Skeletal muscle tissue (tissue), 4 donors: Measurements from ENCODE around the gene LRFN3. TPM values are rescaled to one million over a fixed set of nuclear protein-coding genes. Genes with fewer than 3 reads are reported as not detected.

ENCODE experiments used
- H3K27ac ChIP-seq: one replicate; pipeline ENCODE4 v1.7.0; 2013; ENCODE audit warnings: mild to moderate bottlenecking, low read depth, low read length, inconsistent platforms
- H3K27me3 ChIP-seq, 3 donors: one replicate each; pipeline ENCODE4 v1.7.0; 2013; ENCODE audit warnings: low read length in 3 of 3; ENCODE audit not compliant: control insufficient read depth in 3 of 3, insufficient read depth in 3 of 3
- H3K36me3 ChIP-seq, 3 donors: one replicate each; pipeline ENCODE4 v1.7.0; 2013; ENCODE audit warnings: low read length in 3 of 3; ENCODE audit not compliant: control insufficient read depth in 3 of 3, insufficient read depth in 3 of 3
- H3K4me1 ChIP-seq, 3 donors: one replicate each; pipeline ENCODE4 v1.7.0; 2013; ENCODE audit warnings: low read length in 3 of 3, mild to moderate bottlenecking in 3 of 3; ENCODE audit not compliant: control insufficient read depth in 3 of 3, insufficient read depth in 3 of 3
- H3K4me3 ChIP-seq, 3 donors: one replicate each; pipeline ENCODE4 v1.7.0; 2013; ENCODE audit warnings: low read length in 3 of 3
- H3K9ac ChIP-seq, 3 donors: one replicate each; pipeline ENCODE4 v1.7.0; 2013; ENCODE audit warnings: low read length in 3 of 3, mild to moderate bottlenecking in 3 of 3, moderate library complexity in 2 of 3, low read depth in 1 of 3
- H3K9me3 ChIP-seq, 3 donors: one replicate each; pipeline ENCODE4 v1.7.0; 2013; ENCODE audit warnings: low read length in 3 of 3; ENCODE audit not compliant: control insufficient read depth in 3 of 3
- total RNA-seq: library from RNA; depleted of rRNA; stranded (reverse); fragments of >200 nt; gene quantifications from one replicate; pipeline ENCODE4 v1.2.3, GENCODE V29; 2014
- donor health status: Osteomylitis.

The LRFN3 gene
- total RNA-seq, 1 donor from 2014 or later: 0.52 TPM

GRCh38 chr19:35897706-35898451, 38.3 kb upstream of the LRFN3 start:
- Histone ChIP-seq H3K4me3 (peak overlapping the region; percentile 48 to 78 (median 72)), H3K9me3 (no peaks in the 10 kb centered on the region), H3K4me1 (peaks cover 6 to 17% (median 15%) of the 10 kb centered on the region in 3 donors), H3K27ac (peak overlapping the region; percentile 64), H3K9ac (peak overlapping the region in 2 of 3 donors; percentile 71 to 72), H3K27me3 (peaks cover 0 to 19% (median 3%) of the 10 kb centered on the region in 3 donors), H3K36me3 (peaks cover 0 to 12% (median 3%) of the 10 kb centered on the region in 3 donors)

- peak overlapping the region; percentile 72 to 82 (median 78) for H3K4me3 ChIP-seq
- peaks cover 0 to 23% (median 3%) of the 10 kb centered on the region in 3 donors for H3K27me3 ChIP-seq
- no peaks in the 10 kb centered on the region for H3K9me3 ChIP-seq
- peak overlapping the region; percentile 64 for H3K27ac ChIP-seq
- H3K36me3 ChIP-seq: peaks cover 0 to 12% (median 3%) of the 10 kb centered on the region in 3 donors
- peak overlapping the region; percentile 65 to 72 (median 71) for H3K9ac ChIP-seq
- peaks cover 6 to 17% (median 15%) of the 10 kb centered on the region in 3 donors for H3K4me1 ChIP-seq
Observed at GRCh38 chr19:35898499-35898809, 37.7 kb upstream of the LRFN3 start.

GRCh38 chr19:35899547-35900214, 36.5 kb upstream of the LRFN3 start:
- H3K4me1 ChIP-seq: peaks cover 6 to 17% (median 15%) of the 10 kb centered on the region in 3 donors
- H3K36me3 ChIP-seq: peaks cover 0 to 12% (median 3%) of the 10 kb centered on the region in 3 donors
- peak overlapping the region; percentile 64 for H3K27ac ChIP-seq
- no peaks in the 10 kb centered on the region for H3K9me3 ChIP-seq
- peak overlapping the region; percentile 72 to 82 (median 78) for H3K4me3 ChIP-seq
- peak overlapping the region; percentile 70 to 73 (median 72) for H3K9ac ChIP-seq
- H3K27me3 ChIP-seq: peaks cover 0 to 23% (median 6%) of the 10 kb centered on the region in 3 donors

GRCh38 chr19:35901055-35901644, 35.0 kb upstream of the LRFN3 start:
- H3K27me3 ChIP-seq: peaks cover 0 to 23% (median 6%) of the 10 kb centered on the region in 3 donors
- peaks cover 6 to 17% (median 15%) of the 10 kb centered on the region in 3 donors for H3K4me1 ChIP-seq
- no peak overlapping the region for H3K27ac ChIP-seq
- H3K9me3 ChIP-seq: no peaks in the 10 kb centered on the region
- H3K36me3 ChIP-seq: peaks cover 0 to 2% (median 0%) of the 10 kb centered on the region in 3 donors
- H3K9ac ChIP-seq: peak overlapping the region in 1 of 3 donors; percentile 73
- H3K4me3 ChIP-seq: peak overlapping the region in 1 of 3 donors; percentile 72

- peak within 1 kb of the TSS in 2 of 3 donors; percentile 38 to 40 for H3K4me3 ChIP-seq
- peak within 1 kb of the TSS in 1 of 3 donors; percentile 53 for H3K9ac ChIP-seq
- no peaks in the 10 kb centered on the region for H3K36me3 ChIP-seq
- H3K27me3 ChIP-seq: peaks cover 0 to 23% (median 6%) of the 10 kb centered on the region in 3 donors
- peak within 1 kb of the TSS; percentile 60 for H3K27ac ChIP-seq
- H3K9me3 ChIP-seq: no peaks in the 10 kb centered on the region
- peaks cover 6 to 17% (median 15%) of the 10 kb centered on the region in 3 donors for H3K4me1 ChIP-seq
Observed at GRCh38 chr19:35901854-35902661, 34.1 kb upstream of the LRFN3 start, which contains the start of gene HCST. TSS of gene HCST (plus strand) at chr19:35902529. CDS start at chr19:35902594, 65 bp downstream.

- Histone ChIP-seq H3K9me3 (no peaks in the 10 kb centered on the region), H3K4me3 (peak overlapping the region in 1 of 3 donors; percentile 40), H3K9ac (peak overlapping the region in 1 of 3 donors; percentile 53), H3K27ac (peak overlapping the region; percentile 60), H3K27me3 (peaks cover 0 to 17% (median 3%) of the 10 kb centered on the region in 3 donors), H3K36me3 (no peaks in the 10 kb centered on the region), H3K4me1 (peaks cover 6 to 16% (median 13%) of the 10 kb centered on the region in 3 donors)
Observed at GRCh38 chr19:35902870-35903475, 33.2 kb upstream of the LRFN3 start.

GRCh38 chr19:35903550-35904179, 32.5 kb upstream of the LRFN3 start:
- H3K4me3 ChIP-seq: peak overlapping the region in 1 of 3 donors; percentile 32
- peaks cover 0 to 14% (median 7%) of the 10 kb centered on the region in 3 donors for H3K27me3 ChIP-seq
- H3K9ac ChIP-seq: peak overlapping the region in 1 of 3 donors; percentile 6
- H3K27ac ChIP-seq: peak overlapping the region; percentile 60
- H3K9me3 ChIP-seq: no peaks in the 10 kb centered on the region
- H3K36me3 ChIP-seq: no peaks in the 10 kb centered on the region
- H3K4me1 ChIP-seq: peaks cover 0 to 11% (median 6%) of the 10 kb centered on the region in 3 donors

- H3K4me1 ChIP-seq: peaks cover 0 to 6% (median 3%) of the 10 kb centered on the region in 3 donors
- H3K27ac ChIP-seq: peak overlapping the region; percentile 40
- no peak overlapping the region for H3K9ac ChIP-seq
- peaks cover 0 to 22% (median 12%) of the 10 kb centered on the region in 3 donors for H3K27me3 ChIP-seq
- H3K4me3 ChIP-seq: no peak overlapping the region
- H3K36me3 ChIP-seq: no peaks in the 10 kb centered on the region
- no peaks in the 10 kb centered on the region for H3K9me3 ChIP-seq
Observed at GRCh38 chr19:35904311-35905068, 31.7 kb upstream of the LRFN3 start.
